ENCODE data around the gene TFE3. TPM values are rescaled to one million over a fixed set of nuclear protein-coding genes. Genes with fewer than 3 reads are reported as not detected.
A peak's percentile ranks its signal among the peaks of the same experiment; 100 is the strongest.

Gene TFE3
- total RNA-seq, 1 donor from 2014 or later = 53.2 TPM

GRCh38 chrX:49077941-49078340, 34.8 kb upstream of the TFE3 start:
- H3K27ac Mint-ChIP-seq = no peak overlapping the region

GRCh38 chrX:49075347-49075746, 32.2 kb upstream of the TFE3 start:
- Mint-ChIP-seq H3K4me1 (peaks cover 24% of the 10 kb centered on the region), H3K36me3 (peaks cover 4% of the 10 kb centered on the region), H3K9me3 (peaks cover 5% of the 10 kb centered on the region), H3K27ac (no peak overlapping the region), H3K4me3 (no peak overlapping the region), H3K27me3 (ENCODE audit: low read depth) (no peaks in the 10 kb centered on the region)
- TF ChIP-seq CTCF (IDR thresholded peaks at IDR 0.05; ENCODE audit: unreplicated experiment) = no peak
- no peak for DNase-seq (ENCODE audit: low spot score in 2 of 2, unreplicated experiment in 2 of 2)

More at GRCh38 chrX:49077941-49078340, 34.8 kb upstream of the TFE3 start:
- no peaks in the 10 kb centered on the region for H3K27me3 Mint-ChIP-seq (ENCODE audit: low read depth)
- H3K36me3 Mint-ChIP-seq = peaks cover 4% of the 10 kb centered on the region
- H3K4me3 Mint-ChIP-seq = no peak overlapping the region
- peaks cover 21% of the 10 kb centered on the region for H3K4me1 Mint-ChIP-seq
- peaks cover 9% of the 10 kb centered on the region for H3K9me3 Mint-ChIP-seq
- no peak for TF ChIP-seq CTCF (IDR thresholded peaks at IDR 0.05; ENCODE audit: unreplicated experiment)
- DNase-seq (ENCODE audit: low spot score in 2 of 2, unreplicated experiment in 2 of 2) = no peak

GRCh38 chrX:49073601-49074575, 30.7 kb upstream of the TFE3 start, which contains the start of gene PRAF2:
PRAF2 (minus strand) TSS chrX:49074002; CDS start chrX:49073987, 15 bp downstream.
- DNase-seq (ENCODE audit: low spot score in 2 of 2, unreplicated experiment in 2 of 2) = peak; percentile 71 to 79
- Mint-ChIP-seq H3K36me3 (peaks cover 4% of the 10 kb centered on the region), H3K27me3 (ENCODE audit: low read depth) (no peaks in the 10 kb centered on the region), H3K27ac (peak within 1 kb of the TSS; percentile 84), H3K4me3 (peak within 1 kb of the TSS; percentile 80), H3K4me1 (peaks cover 18% of the 10 kb centered on the region), H3K9me3 (peaks cover 4% of the 10 kb centered on the region)
- no peak for TF ChIP-seq CTCF (IDR thresholded peaks at IDR 0.05; ENCODE audit: unreplicated experiment)

- peaks cover 14% of the 10 kb centered on the region for H3K4me1 Mint-ChIP-seq
- no peaks in the 10 kb centered on the region for H3K9me3 Mint-ChIP-seq
- no peaks in the 10 kb centered on the region for H3K27me3 Mint-ChIP-seq (ENCODE audit: low read depth)
- peaks cover 1% of the 10 kb centered on the region for H3K36me3 Mint-ChIP-seq
- DNase-seq (ENCODE audit: low spot score in 2 of 2, unreplicated experiment in 2 of 2) = no peak
- H3K4me3 Mint-ChIP-seq = peak overlapping the region; percentile 80
- H3K27ac Mint-ChIP-seq = no peak overlapping the region
- no peak for TF ChIP-seq CTCF (IDR thresholded peaks at IDR 0.05; ENCODE audit: unreplicated experiment)
These were observed 29.5 kb upstream of the TFE3 start for GRCh38 chrX:49072712-49073095.

GRCh38 chrX:49071877-49072711, 28.9 kb upstream of the TFE3 start:
- Mint-ChIP-seq H3K9me3 (no peaks in the 10 kb centered on the region), H3K4me1 (peaks cover 14% of the 10 kb centered on the region), H3K36me3 (peaks cover 1% of the 10 kb centered on the region), H3K27ac (no peak overlapping the region), H3K4me3 (peak overlapping the region; percentile 50), H3K27me3 (ENCODE audit: low read depth) (no peaks in the 10 kb centered on the region)
- no peak for TF ChIP-seq CTCF (IDR thresholded peaks at IDR 0.05; ENCODE audit: unreplicated experiment)
- no peak for DNase-seq (ENCODE audit: low spot score in 2 of 2, unreplicated experiment in 2 of 2)
